Measurements from ENCODE around the gene IFT74.

The IFT74 gene

GRCh38 chr9:26955921-26956859 is at the start of gene IFT74:
Gene IFT74 (plus strand): TSS chr9:26956412. CDS start chr9:26961968, 5,556 bp downstream.
- peak; percentile 98 for DNase-seq

- no peak for DNase-seq
Observed at GRCh38 chr9:26913138-26913668, 43.0 kb upstream of the IFT74 start.

GRCh38 chr9:26919698-26920097 is 36.5 kb upstream of the IFT74 start:
- no peak for DNase-seq

- DNase-seq, result no peak
Observed at GRCh38 chr9:26925609-26926008, 30.6 kb upstream of the IFT74 start.

GRCh38 chr9:26928902-26929495 is 27.2 kb upstream of the IFT74 start:
- no peak for DNase-seq

GRCh38 chr9:26935847-26936246 is 20.4 kb upstream of the IFT74 start:
- DNase-seq, result no peak

- DNase-seq, result no peak
Observed at GRCh38 chr9:26937816-26938371, 18.3 kb upstream of the IFT74 start.

- no peak for DNase-seq
Observed at GRCh38 chr9:26939955-26940711, 16.1 kb upstream of the IFT74 start.

- DNase-seq, result no peak
Observed at GRCh38 chr9:26940779-26941178, 15.4 kb upstream of the IFT74 start.

GRCh38 chr9:26945591-26945990 is 10.6 kb upstream of the IFT74 start:
- no peak for DNase-seq

- DNase-seq, result peak; percentile 95
Observed at GRCh38 chr9:26946753-26947727, 9.2 kb upstream of the IFT74 start, which contains the start of gene PLAA. Gene PLAA (minus strand): TSS chr9:26947242. CDS start chr9:26947045, 197 bp downstream.

GRCh38 chr9:26947736-26948135 is 8.5 kb upstream of the IFT74 start:
- peak; percentile 11 for DNase-seq

GRCh38 chr9:26949637-26950069 is 6.6 kb upstream of the IFT74 start:
- DNase-seq, result no peak

- DNase-seq, result no peak
Observed at GRCh38 chr9:26950521-26950920, 5.7 kb upstream of the IFT74 start.

GRCh38 chr9:26951794-26952193 is 4.4 kb upstream of the IFT74 start:
- DNase-seq, result no peak

- DNase-seq, result no peak
Observed at GRCh38 chr9:26954050-26954508, 2.1 kb upstream of the IFT74 start.

GRCh38 chr9:26955222-26955903 is 849 bp upstream of the IFT74 start:
- no peak for DNase-seq

GRCh38 chr9:26956860-26957233 is 635 bp downstream of the IFT74 start:
- no peak for DNase-seq

GRCh38 chr9:26971721-26972120 is 15.5 kb downstream of the IFT74 start:
- no peak for DNase-seq

- no peak for DNase-seq
Observed at GRCh38 chr9:26973989-26974388, 17.8 kb downstream of the IFT74 start.

GRCh38 chr9:26974927-26975326 is 18.7 kb downstream of the IFT74 start:
- no peak for DNase-seq
